SK-N-SH treated with all-trans-retinoic acid at 6 μM for 48 hours (cell line): ENCODE results near the gene HAAO.

ENCODE experiments used
- ATAC-seq: fragments of 200-7000 bp; cut with Tn5 transposase; 3 replicates; pipeline ENCODE4 v1.9.1; 2020; ENCODE audit warnings: mild to moderate bottlenecking, moderate library complexity
- ARNTL ChIP-seq: fragments of 450-650 bp; formaldehyde crosslinking; IDR thresholded peaks from 2 replicates; pipeline ENCODE4 v1.5.0; 2020; ENCODE audit warnings: low read depth, mild to moderate bottlenecking, moderate library complexity, borderline replicate concordance
- BACH2 ChIP-seq: fragments of 250-450 bp; sonication (Bioruptor Pico); IDR thresholded peaks from 2 replicates; pipeline ENCODE4 v1.9.0; 2021; ENCODE audit warnings: mild to moderate bottlenecking, borderline replicate concordance
- CSDC2 ChIP-seq: fragments of 250-450 bp; sonication (Bioruptor Pico); IDR thresholded peaks from 2 replicates; pipeline ENCODE4 v1.5.0; 2020; ENCODE audit warnings: mild to moderate bottlenecking, moderate library complexity
- ESRRG ChIP-seq: fragments of 250-450 bp; sonication (Bioruptor Pico); IDR thresholded peaks from 2 replicates; pipeline ENCODE4 v1.6.1; 2021; ENCODE audit warnings: mild to moderate bottlenecking
- GLIS3 ChIP-seq: fragments of 250-450 bp; sonication (Bioruptor Pico); IDR thresholded peaks from 2 replicates; pipeline ENCODE4 v1.5.0; 2020; ENCODE audit warnings: mild to moderate bottlenecking, moderate library complexity
- ISL1 ChIP-seq: fragments of 250-450 bp; sonication (Bioruptor Pico); IDR thresholded peaks from 2 replicates; pipeline ENCODE4 v2.1.2; 2022; ENCODE audit warnings: mild to moderate bottlenecking, moderate library complexity
- OSR1 ChIP-seq: fragments of 250-450 bp; sonication (Bioruptor Pico); IDR thresholded peaks from 2 replicates; pipeline ENCODE4 v1.8.0; 2022; ENCODE audit warnings: moderate library complexity, mild to moderate bottlenecking, inconsistent platforms
- PPARA ChIP-seq: fragments of 250-450 bp; sonication (Bioruptor Pico); IDR thresholded peaks from 2 replicates; pipeline ENCODE4 v1.5.0; 2020; ENCODE audit warnings: mild to moderate bottlenecking, borderline replicate concordance
- RARB ChIP-seq: fragments of 250-450 bp; sonication (Bioruptor Pico); IDR thresholded peaks from 2 replicates; pipeline ENCODE4 v1.8.0; 2021; ENCODE audit warnings: mild to moderate bottlenecking, moderate library complexity
- SNAI2 ChIP-seq: fragments of 250-450 bp; sonication (Bioruptor Pico); IDR thresholded peaks from 2 replicates; pipeline ENCODE4 v1.5.0; 2020; ENCODE audit warnings: mild to moderate bottlenecking, moderate library complexity
- TCF4 ChIP-seq: fragments of 250-450 bp; sonication (Bioruptor Pico); IDR thresholded peaks from 2 replicates; pipeline ENCODE4 v1.8.0; 2021; ENCODE audit warnings: mild to moderate bottlenecking, moderate library complexity, borderline replicate concordance
- ZFP3 ChIP-seq: fragments of 250-450 bp; sonication (Bioruptor Pico); IDR thresholded peaks from 2 replicates; pipeline ENCODE4 v1.5.0; 2020; ENCODE audit warnings: mild to moderate bottlenecking, moderate library complexity
- ZNF565 ChIP-seq: fragments of 450-650 bp; formaldehyde crosslinking; conservative IDR thresholded peaks from 2 replicates; pipeline ENCODE4 v1.5.0; 2020; ENCODE audit warnings: low read depth, mild to moderate bottlenecking, moderate library complexity
- ZNF70 ChIP-seq: fragments of 450-650 bp; formaldehyde crosslinking; IDR thresholded peaks from 2 replicates; pipeline ENCODE4 v1.5.0; 2020; ENCODE audit warnings: mild to moderate bottlenecking, moderate library complexity
- ZNF8 ChIP-seq: fragments of 450-650 bp; formaldehyde crosslinking; IDR thresholded peaks from 2 replicates; pipeline ENCODE4 v1.5.0; 2020; ENCODE audit warnings: mild to moderate bottlenecking, moderate library complexity
- TF ChIP-seq, protein P1 (sequence below): fragments of 250-450 bp; sonication (Bioruptor Pico); IDR thresholded peaks from 2 replicates; pipeline ENCODE4 v1.5.1; 2021; ENCODE audit warnings: mild to moderate bottlenecking, moderate library complexity
- TF ChIP-seq, protein P2 (sequence below): fragments of 250-450 bp; sonication (Bioruptor Pico); IDR thresholded peaks from 2 replicates; pipeline ENCODE4 v1.5.1; 2020; ENCODE audit warnings: low read depth, mild to moderate bottlenecking, moderate library complexity
- TF ChIP-seq, protein P3 (sequence below): fragments of 250-450 bp; sonication (Bioruptor Pico); IDR thresholded peaks from 2 replicates; pipeline ENCODE4 v1.8.0; 2020; ENCODE audit warnings: mild to moderate bottlenecking, moderate library complexity, borderline replicate concordance
- TF ChIP-seq, protein P4 (sequence below): fragments of 250-450 bp; sonication (Bioruptor Pico); IDR thresholded peaks from 2 replicates; pipeline ENCODE4 v1.5.0; 2020; ENCODE audit warnings: mild to moderate bottlenecking, moderate library complexity

Gene HAAO

DNA sequence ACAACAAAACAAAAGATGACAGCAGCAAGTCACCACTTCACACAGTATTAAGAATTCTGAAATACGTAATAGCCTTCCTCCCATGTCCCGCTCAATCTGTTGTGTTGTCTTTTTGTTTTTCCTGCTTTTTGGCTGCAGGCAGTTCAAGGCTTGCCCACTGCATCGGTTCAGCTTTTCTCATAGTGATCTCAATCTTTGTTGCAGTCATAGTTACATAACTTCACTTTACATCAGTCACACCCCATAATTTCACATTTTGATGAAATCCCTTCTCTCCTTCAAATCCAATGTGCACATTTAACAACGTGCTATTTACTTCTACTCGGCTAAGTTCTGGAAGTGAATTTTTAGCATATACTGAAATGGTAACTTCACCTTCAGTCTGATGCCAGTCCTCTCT lies 33.8 kb upstream of the HAAO start:
- TF ChIP-seq, protein P1, sequence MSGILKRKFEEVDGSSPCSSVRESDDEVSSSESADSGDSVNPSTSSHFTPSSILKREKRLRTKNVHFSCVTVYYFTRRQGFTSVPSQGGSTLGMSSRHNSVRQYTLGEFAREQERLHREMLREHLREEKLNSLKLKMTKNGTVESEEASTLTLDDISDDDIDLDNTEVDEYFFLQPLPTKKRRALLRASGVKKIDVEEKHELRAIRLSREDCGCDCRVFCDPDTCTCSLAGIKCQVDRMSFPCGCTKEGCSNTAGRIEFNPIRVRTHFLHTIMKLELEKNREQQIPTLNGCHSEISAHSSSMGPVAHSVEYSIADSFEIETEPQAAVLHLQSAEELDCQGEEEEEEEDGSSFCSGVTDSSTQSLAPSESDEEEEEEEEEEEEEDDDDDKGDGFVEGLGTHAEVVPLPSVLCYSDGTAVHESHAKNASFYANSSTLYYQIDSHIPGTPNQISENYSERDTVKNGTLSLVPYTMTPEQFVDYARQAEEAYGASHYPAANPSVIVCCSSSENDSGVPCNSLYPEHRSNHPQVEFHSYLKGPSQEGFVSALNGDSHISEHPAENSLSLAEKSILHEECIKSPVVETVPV (CRISPR knock-in tag) = no peak
- no peak for TF ChIP-seq ZNF565
- no peak for TF ChIP-seq BACH2 (CRISPR knock-in tag)
- TF ChIP-seq, protein P2, sequence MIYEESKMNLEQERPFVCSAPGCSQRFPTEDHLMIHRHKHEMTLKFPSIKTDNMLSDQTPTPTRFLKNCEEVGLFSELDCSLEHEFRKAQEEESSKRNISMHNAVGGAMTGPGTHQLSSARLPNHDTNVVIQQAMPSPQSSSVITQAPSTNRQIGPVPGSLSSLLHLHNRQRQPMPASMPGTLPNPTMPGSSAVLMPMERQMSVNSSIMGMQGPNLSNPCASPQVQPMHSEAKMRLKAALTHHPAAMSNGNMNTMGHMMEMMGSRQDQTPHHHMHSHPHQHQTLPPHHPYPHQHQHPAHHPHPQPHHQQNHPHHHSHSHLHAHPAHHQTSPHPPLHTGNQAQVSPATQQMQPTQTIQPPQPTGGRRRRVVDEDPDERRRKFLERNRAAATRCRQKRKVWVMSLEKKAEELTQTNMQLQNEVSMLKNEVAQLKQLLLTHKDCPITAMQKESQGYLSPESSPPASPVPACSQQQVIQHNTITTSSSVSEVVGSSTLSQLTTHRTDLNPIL (CRISPR knock-in tag) = no peak
- no peak for TF ChIP-seq GLIS3
- TF ChIP-seq ISL1 (CRISPR knock-in tag) = no peak
- no peak for TF ChIP-seq TCF4 (CRISPR knock-in tag)
- TF ChIP-seq, protein P3, sequence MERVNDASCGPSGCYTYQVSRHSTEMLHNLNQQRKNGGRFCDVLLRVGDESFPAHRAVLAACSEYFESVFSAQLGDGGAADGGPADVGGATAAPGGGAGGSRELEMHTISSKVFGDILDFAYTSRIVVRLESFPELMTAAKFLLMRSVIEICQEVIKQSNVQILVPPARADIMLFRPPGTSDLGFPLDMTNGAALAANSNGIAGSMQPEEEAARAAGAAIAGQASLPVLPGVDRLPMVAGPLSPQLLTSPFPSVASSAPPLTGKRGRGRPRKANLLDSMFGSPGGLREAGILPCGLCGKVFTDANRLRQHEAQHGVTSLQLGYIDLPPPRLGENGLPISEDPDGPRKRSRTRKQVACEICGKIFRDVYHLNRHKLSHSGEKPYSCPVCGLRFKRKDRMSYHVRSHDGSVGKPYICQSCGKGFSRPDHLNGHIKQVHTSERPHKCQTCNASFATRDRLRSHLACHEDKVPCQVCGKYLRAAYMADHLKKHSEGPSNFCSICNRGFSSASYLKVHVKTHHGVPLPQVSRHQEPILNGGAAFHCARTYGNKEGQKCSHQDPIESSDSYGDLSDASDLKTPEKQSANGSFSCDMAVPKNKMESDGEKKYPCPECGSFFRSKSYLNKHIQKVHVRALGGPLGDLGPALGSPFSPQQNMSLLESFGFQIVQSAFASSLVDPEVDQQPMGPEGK = no peak
- no peak for TF ChIP-seq ESRRG (CRISPR knock-in tag)
- TF ChIP-seq PPARA (CRISPR knock-in tag) = no peak
- TF ChIP-seq SNAI2 (CRISPR knock-in tag) = no peak
- TF ChIP-seq CSDC2 (CRISPR knock-in tag) = no peak
- ATAC-seq = no peak

DNA sequence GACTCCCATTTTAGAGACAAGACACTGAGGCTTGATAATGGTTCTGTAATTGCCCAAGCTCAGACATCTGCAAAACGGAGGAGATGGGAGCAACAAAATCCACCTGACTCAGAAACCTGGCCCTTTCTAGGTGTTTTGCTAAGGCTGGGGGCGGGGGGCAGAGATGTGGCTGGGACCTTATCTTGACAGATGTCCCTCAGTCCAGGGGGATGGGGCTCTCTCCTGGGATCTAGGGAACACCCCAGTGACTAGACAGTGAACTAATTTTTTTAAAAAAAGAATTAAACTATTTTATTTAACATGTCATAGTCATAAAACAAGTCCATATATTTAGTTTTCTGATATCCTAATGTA lies 32.0 kb upstream of the HAAO start:
- ATAC-seq = no peak
- TF ChIP-seq, protein P2 (CRISPR knock-in tag) = no peak
- TF ChIP-seq TCF4 (CRISPR knock-in tag) = no peak
- no peak for TF ChIP-seq ARNTL (CRISPR knock-in tag)
- no peak for TF ChIP-seq GLIS3
- no peak for TF ChIP-seq ESRRG (CRISPR knock-in tag)
- TF ChIP-seq ZNF565 = no peak
- TF ChIP-seq ISL1 (CRISPR knock-in tag) = no peak
- TF ChIP-seq RARB = no peak
- TF ChIP-seq, protein P4, sequence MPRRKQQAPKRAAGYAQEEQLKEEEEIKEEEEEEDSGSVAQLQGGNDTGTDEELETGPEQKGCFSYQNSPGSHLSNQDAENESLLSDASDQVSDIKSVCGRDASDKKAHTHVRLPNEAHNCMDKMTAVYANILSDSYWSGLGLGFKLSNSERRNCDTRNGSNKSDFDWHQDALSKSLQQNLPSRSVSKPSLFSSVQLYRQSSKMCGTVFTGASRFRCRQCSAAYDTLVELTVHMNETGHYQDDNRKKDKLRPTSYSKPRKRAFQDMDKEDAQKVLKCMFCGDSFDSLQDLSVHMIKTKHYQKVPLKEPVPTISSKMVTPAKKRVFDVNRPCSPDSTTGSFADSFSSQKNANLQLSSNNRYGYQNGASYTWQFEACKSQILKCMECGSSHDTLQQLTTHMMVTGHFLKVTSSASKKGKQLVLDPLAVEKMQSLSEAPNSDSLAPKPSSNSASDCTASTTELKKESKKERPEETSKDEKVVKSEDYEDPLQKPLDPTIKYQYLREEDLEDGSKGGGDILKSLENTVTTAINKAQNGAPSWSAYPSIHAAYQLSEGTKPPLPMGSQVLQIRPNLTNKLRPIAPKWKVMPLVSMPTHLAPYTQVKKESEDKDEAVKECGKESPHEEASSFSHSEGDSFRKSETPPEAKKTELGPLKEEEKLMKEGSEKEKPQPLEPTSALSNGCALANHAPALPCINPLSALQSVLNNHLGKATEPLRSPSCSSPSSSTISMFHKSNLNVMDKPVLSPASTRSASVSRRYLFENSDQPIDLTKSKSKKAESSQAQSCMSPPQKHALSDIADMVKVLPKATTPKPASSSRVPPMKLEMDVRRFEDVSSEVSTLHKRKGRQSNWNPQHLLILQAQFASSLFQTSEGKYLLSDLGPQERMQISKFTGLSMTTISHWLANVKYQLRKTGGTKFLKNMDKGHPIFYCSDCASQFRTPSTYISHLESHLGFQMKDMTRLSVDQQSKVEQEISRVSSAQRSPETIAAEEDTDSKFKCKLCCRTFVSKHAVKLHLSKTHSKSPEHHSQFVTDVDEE = no peak
- TF ChIP-seq SNAI2 (CRISPR knock-in tag) = no peak
- no peak for TF ChIP-seq ZNF8 (CRISPR knock-in tag)
- TF ChIP-seq ZNF70 (CRISPR knock-in tag) = no peak
- no peak for TF ChIP-seq ZFP3 (CRISPR knock-in tag)
- no peak for TF ChIP-seq BACH2 (CRISPR knock-in tag)
- no peak for TF ChIP-seq OSR1 (CRISPR knock-in tag)
- TF ChIP-seq, protein P3 = no peak
- TF ChIP-seq CSDC2 (CRISPR knock-in tag) = no peak
